NAMALWA (cell line): ENCODE data around the gene PARP9.

ENCODE experiments used
- DNase-seq: peaks from one replicate; pipeline ENCODE4 v3.0.0-alpha.2; 2015; ENCODE audit warnings: low spot score

The PARP9 gene

GRCh38 chr3:122564155-122564912 is at the start of gene PARP9, which contains the start of gene DTX3L:
TSS of gene PARP9 (minus strand) at chr3:122564300. CDS start at chr3:122559620, 4,680 bp downstream.
TSS of gene DTX3L (plus strand) at chr3:122564338. CDS start at chr3:122564427, 89 bp downstream.
- peak; percentile 64 for DNase-seq

DNA sequence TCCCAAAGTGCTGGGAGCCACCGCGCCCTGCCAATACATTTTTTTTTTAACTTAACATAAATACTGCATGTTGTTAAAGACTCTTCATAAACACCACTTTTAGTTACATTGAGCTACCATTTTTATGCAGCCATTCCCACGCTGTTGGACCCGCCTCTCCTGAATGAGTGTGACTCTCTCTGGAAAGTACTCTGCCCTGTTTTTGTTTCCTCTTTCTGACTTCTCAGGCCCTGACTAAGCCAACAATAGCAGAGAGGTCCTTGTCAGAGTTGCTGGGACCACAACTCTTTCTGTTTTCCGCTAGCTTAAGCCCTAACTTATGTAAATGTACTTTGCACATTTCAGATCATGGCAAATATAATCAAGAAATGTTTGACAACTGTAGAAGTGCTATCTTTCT is 48.6 kb upstream of the PARP9 start:
- no peak for DNase-seq

DNA sequence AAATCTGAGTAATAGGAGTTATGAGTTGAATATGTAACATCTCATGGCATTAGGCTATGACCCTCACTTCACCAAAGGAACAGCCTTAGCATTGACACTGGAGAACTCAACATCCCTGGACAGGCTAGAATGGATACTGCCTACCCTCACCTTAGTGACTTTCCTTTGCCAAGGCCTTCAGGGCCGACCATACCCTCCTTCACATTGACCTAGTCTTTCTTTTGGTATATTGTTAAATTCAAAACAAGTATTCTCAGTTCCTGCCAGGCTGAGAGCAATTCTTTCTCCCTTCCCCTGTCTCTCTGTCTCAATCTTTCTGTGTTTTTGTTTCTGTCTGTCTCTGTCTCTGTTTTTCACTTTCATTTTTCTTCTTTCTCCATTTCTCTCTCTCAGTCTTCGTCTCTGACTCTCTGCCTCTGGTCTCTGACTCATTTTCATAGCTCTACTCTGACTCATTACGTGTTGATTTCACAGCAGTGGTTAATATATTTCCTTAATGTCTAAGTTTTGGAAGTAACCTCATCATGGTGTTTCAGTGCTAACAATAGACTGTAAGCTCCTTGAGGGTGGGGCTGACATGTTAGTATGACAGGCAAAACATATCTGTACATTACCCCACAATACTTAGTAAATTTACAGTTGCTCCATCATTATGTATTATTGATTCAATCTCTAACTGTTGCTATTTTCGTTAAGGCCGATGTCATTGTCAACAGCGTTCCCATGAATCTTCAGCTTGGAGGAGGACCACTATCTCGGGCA is 45.9 kb upstream of the PARP9 start:
- DNase-seq, result no peak

DNA sequence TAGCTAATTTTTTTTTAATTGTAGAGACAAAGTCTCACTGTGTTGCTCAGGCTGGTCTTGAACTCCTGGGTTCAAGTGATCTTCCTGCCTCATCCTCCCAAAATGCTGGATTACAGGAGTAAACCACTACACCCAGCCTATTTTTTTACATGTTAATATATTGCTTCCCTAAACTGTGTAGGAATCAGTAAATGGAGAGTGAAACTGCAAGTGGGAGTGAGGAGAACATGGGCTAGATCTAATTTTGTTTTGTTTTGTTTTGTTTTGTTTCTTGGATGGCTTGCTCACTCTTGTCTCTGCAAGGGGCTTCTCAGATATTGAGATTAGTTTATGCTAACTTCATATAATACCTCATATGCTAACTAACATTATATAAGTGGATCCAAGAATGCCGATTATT is 44.8 kb upstream of the PARP9 start:
- no peak for DNase-seq

- DNase-seq, result no peak
Measured at GRCh38 chr3:122606330-122606729, 42.2 kb upstream of the PARP9 start.

DNA sequence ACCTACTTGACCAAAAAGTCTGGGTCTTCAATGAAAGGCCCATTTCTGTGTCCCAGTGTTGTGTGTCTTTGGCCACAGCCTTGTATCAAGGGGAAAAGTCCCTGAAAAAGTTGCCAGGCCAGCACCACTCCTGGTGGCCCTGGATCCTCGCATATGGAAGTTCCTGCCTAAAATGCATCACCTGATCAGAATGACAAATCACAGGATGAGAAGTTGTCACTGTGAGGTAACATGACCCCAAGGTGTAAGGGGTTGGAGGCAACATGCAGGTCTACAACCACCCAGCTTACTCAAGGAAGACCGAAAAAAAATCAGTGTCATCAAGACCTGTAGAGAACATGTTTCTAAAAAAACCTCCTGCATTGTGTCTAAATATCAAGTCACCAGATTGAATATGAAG is 39.0 kb upstream of the PARP9 start:
- no peak for DNase-seq

DNA sequence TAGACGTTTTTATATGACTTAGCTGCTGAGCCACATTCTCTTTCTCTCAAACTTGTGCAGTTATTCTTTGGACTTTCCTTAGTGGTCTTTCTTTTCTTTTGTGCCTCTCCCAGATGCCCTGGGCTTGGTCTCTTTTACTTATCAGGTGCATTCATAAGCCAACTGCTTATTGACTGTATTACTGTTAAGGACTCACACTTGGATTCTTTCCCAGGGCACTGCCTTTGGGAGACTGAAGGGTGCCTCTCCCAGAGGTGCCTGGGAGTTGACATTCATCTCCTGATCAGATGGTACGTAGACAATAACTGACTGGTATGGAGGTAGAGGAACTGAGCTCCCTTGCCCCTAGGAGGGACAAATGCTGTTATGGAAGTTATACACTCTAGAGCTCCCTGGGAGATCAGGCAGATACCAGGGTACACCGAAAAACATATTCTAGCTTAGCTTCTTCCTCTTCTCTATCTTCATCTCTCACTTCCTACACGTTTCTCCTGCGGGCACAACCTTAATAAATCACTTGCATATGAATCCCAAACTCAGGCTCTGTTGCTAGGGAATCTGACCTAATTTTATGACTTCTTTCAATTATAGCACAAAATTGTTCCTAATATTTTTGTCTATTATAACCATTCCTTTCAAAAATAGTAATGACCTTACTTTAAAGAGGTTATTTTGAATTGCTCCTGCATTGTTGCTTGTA is 38.1 kb upstream of the PARP9 start:
- DNase-seq, result no peak

- no peak for DNase-seq
Measured at GRCh38 chr3:122598556-122598955, 34.5 kb upstream of the PARP9 start.

- no peak for DNase-seq
Measured at GRCh38 chr3:122598151-122598550, 34.1 kb upstream of the PARP9 start.

DNA sequence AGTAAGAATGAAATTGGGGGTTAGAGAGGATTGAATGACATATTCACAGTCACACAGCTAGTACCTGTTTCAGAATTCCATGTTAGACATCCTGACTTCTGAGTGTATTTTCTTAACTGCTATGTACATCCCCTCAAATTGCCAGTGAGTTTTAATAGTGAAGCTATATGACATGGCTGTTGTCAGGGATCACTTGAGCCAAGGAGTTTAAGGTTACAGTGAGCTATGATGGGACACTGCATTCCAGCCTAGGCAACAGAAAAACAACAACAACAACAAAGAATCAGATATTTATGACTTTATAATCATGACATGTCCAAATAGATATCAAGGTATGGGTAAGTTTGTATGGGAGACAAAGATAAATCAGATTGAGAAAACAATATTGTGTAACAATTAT is 29.9 kb upstream of the PARP9 start:
- DNase-seq, result no peak

DNA sequence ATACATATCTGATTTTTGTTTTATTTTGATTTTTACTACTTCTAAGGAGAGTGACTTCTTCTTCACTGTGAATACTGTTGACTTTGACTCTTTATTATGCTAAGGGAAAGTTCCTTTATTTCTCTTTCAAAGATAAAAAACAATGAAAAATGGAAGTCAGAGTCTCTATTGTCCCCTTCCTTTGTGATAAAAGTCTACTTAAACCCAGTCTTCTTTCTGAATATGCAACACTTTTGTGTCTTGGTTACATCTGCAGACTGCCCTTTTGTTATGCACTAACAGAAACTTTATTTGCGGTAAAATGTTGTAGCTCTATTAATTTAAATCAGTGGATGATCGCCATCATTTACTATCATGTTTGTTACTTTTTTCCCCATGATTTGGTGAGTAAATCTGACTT is 26.5 kb upstream of the PARP9 start:
- no peak for DNase-seq

GRCh38 chr3:122589297-122589696 is 25.2 kb upstream of the PARP9 start:
- DNase-seq, result no peak

- no peak for DNase-seq
Measured at GRCh38 chr3:122587572-122587971, 23.5 kb upstream of the PARP9 start.

- no peak for DNase-seq
Measured at GRCh38 chr3:122586773-122587485, 22.8 kb upstream of the PARP9 start.

DNA sequence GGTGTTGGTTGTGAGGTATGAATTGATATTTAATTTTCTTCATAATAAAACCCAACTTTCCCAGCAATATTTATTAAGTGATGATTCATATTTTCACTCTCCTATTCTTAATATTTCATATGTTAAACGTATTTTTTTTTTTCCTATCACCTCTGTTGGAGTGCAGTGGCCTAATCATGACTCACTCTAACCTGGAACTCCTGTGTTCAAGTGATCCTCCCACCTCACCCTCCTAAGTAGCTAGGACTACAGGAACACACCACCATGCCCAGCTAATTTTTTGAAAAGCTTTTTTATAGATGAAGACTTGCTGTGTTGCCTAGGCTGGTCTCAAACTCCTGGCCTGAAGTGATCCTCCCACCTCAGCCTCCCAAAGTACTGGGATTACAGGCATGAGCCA is 22.0 kb upstream of the PARP9 start:
- DNase-seq, result no peak

- no peak for DNase-seq
Measured at GRCh38 chr3:122582390-122582789, 18.3 kb upstream of the PARP9 start.

DNA sequence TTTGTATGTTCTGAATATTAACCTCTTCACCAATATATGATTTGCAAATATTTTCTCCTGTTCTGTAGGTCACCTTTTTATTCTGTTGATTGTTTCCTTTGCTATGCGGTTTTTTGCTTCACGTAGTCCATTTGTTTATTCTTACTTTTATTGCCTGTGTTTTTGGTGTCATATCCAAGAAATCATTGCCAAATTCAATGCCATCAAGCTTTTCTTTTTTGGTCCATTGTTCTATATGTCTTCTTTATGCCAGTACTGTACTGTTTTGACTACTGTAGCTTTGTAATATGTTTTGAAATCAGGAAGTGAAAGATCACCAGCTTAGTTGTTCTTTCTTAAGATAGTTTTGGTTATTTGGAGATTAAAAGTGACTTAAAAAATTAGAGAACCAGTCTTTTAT is 17.5 kb upstream of the PARP9 start:
- DNase-seq, result no peak

DNA sequence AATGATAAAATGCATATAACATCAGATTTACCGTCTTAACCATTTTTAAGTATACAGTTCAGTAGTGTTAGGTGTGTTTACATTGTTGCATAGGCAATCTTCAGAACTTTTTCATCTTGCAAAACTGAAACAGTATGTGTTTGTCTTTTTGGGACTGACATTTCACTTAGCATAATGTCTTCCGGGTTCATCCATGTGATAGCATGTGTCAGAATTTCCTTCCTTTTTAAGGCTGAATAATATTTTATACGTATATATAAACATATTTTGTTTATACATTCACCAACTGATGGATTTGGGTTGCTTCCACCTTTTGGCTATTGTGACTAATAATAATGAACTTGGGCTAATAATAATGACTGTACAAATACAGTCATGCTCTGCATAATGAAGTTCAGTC is 16.4 kb upstream of the PARP9 start:
- DNase-seq, result no peak

- no peak for DNase-seq
Measured at GRCh38 chr3:122578069-122578740, 14.1 kb upstream of the PARP9 start.

- no peak for DNase-seq
Measured at GRCh38 chr3:122577409-122578031, 13.4 kb upstream of the PARP9 start, which contains the start of gene PARP15. TSS of gene PARP15 (plus strand) at chr3:122577650. CDS start at chr3:122577668, 18 bp downstream.
